ENCODE measurements around the gene ASPHD2. TPM values are rescaled to one million over a fixed set of nuclear protein-coding genes. Genes with fewer than 3 reads are reported as not detected.
"Not testable (repeated sequence)": the region's sequence is repeated elsewhere in the genome, so short reads cannot be mapped to it uniquely, and the experiment has no call there.

Gene ASPHD2
- total RNA-seq, 2 experiments from 2014 or later, result 10.2 to 10.5 TPM

- Mint-ChIP-seq H3K9me3 (ENCODE audit: low read depth) (no peaks in the 10 kb centered on the region), H3K4me1 (peaks cover 2% of the 10 kb centered on the region), H3K36me3 (ENCODE audit: low read depth) (no peaks in the 10 kb centered on the region), H3K27me3 (peaks cover 4% of the 10 kb centered on the region), H3K4me3 (no peak overlapping the region), H3K27ac (no peak overlapping the region)
- ATAC-seq (peak; percentile 94), DNase-seq (peak; percentile 82)
- intact Hi-C loops (cut with DNase I, micrococcal nuclease), result loop anchor here (1.0 kb wide), 4 partner anchors 31 to 267 kb away; partner anchors contain the start of genes ASPHD2 (in 1 of the 2), HPS4 (in 1 of the 2) and SRRD (in 1 of the 2)
- ChIA-PET POLR2A (no interaction called here), CTCF (interaction anchor here (1.0 to 4.7 kb wide), 6 partner anchors 32 to 85 kb away, joined by 3 to 38 read pairs (median 4); partner anchors contain the start of genes HPS4 and SRRD)
Observed at GRCh38 chr22:26398741-26399153, 30.3 kb upstream of the ASPHD2 start.

GRCh38 chr22:26399289-26399688 lies 29.8 kb upstream of the ASPHD2 start:
- H3K4me3 Mint-ChIP-seq, result no peak overlapping the region
- ATAC-seq (no peak), DNase-seq (no peak)
- intact Hi-C loops (cut with DNase I, micrococcal nuclease), result no loop called here
- H3K4me1 Mint-ChIP-seq, result peaks cover 4% of the 10 kb centered on the region
- peaks cover 4% of the 10 kb centered on the region for H3K27me3 Mint-ChIP-seq
- no peak overlapping the region for H3K27ac Mint-ChIP-seq
- CTCF ChIA-PET, result interaction anchor here (0.7 to 4.7 kb wide), 7 partner anchors 22 to 98 kb away, joined by 3 to 38 read pairs (median 3); partner anchors contain the start of genes HPS4 and SRRD
- no peaks in the 10 kb centered on the region for H3K36me3 Mint-ChIP-seq (ENCODE audit: low read depth)
- POLR2A ChIA-PET, result no interaction called here
- no peaks in the 10 kb centered on the region for H3K9me3 Mint-ChIP-seq (ENCODE audit: low read depth)

- intact Hi-C loops (cut with DNase I, micrococcal nuclease), result no loop called here
- H3K4me3 Mint-ChIP-seq, result no peak overlapping the region
- ATAC-seq (no peak), DNase-seq (peak; percentile 12)
- no peaks in the 10 kb centered on the region for H3K9me3 Mint-ChIP-seq (ENCODE audit: low read depth)
- ChIA-PET CTCF (interaction anchor here (0.7 to 1.4 kb wide), 4 partner anchors 9 to 1609 kb away, joined by 3 read pairs; no protein-coding TSS in a partner anchor), POLR2A (interaction anchor here (0.6 kb wide), 1 partner anchor 34 kb away, joined by 3 read pairs; no protein-coding TSS in a partner anchor)
- H3K27ac Mint-ChIP-seq, result no peak overlapping the region
- peaks cover 9% of the 10 kb centered on the region for H3K4me1 Mint-ChIP-seq
- H3K27me3 Mint-ChIP-seq, result peaks cover 6% of the 10 kb centered on the region
- H3K36me3 Mint-ChIP-seq (ENCODE audit: low read depth), result no peaks in the 10 kb centered on the region
Observed at GRCh38 chr22:26401726-26402125, 27.3 kb upstream of the ASPHD2 start.

GRCh38 chr22:26404851-26405421 lies 24.1 kb upstream of the ASPHD2 start:
- CTCF ChIA-PET, result interaction anchor here (1.6 kb wide), 1 partner anchor 9 kb away, joined by 4 read pairs; no protein-coding TSS in a partner anchor
- no peak overlapping the region for H3K4me3 Mint-ChIP-seq
- intact Hi-C loops (cut with DNase I, micrococcal nuclease), result no loop called here
- POLR2A ChIA-PET, result no interaction called here
- H3K27ac Mint-ChIP-seq, result no peak overlapping the region
- no peak for DNase-seq
- H3K36me3 Mint-ChIP-seq (ENCODE audit: low read depth), result no peaks in the 10 kb centered on the region
- no peaks in the 10 kb centered on the region for H3K9me3 Mint-ChIP-seq (ENCODE audit: low read depth)
- peaks cover 9% of the 10 kb centered on the region for H3K4me1 Mint-ChIP-seq
- no peak for ATAC-seq
- peaks cover 6% of the 10 kb centered on the region for H3K27me3 Mint-ChIP-seq

- no peak for ATAC-seq
- H3K27ac Mint-ChIP-seq, result no peak overlapping the region
- no peaks in the 10 kb centered on the region for H3K36me3 Mint-ChIP-seq (ENCODE audit: low read depth)
- CTCF ChIA-PET, result interaction anchor here (0.6 to 1.6 kb wide), 4 partner anchors 11 to 189 kb away, joined by 3 to 4 read pairs (median 4); no protein-coding TSS in a partner anchor
- DNase-seq, result peak; percentile 11
- intact Hi-C loops (cut with DNase I, micrococcal nuclease), result no loop called here
- POLR2A ChIA-PET, result no interaction called here
- H3K9me3 Mint-ChIP-seq (ENCODE audit: low read depth), result no peaks in the 10 kb centered on the region
- H3K27me3 Mint-ChIP-seq, result peaks cover 6% of the 10 kb centered on the region
- no peak overlapping the region for H3K4me3 Mint-ChIP-seq
- peaks cover 9% of the 10 kb centered on the region for H3K4me1 Mint-ChIP-seq
Observed at GRCh38 chr22:26406118-26406517, 22.9 kb upstream of the ASPHD2 start.

GRCh38 chr22:26408562-26409220 lies 20.4 kb upstream of the ASPHD2 start:
- CTCF ChIA-PET; H3K4me1 Mint-ChIP-seq; H3K4me3 Mint-ChIP-seq; H3K27me3 Mint-ChIP-seq; intact Hi-C loops (cut with DNase I, micrococcal nuclease); DNase-seq; H3K27ac Mint-ChIP-seq; H3K9me3 Mint-ChIP-seq (ENCODE audit: low read depth); ATAC-seq; H3K36me3 Mint-ChIP-seq (ENCODE audit: low read depth); POLR2A ChIA-PET: not testable (repeated sequence)

GRCh38 chr22:26409719-26410335 lies 19.2 kb upstream of the ASPHD2 start:
- intact Hi-C loops (cut with DNase I, micrococcal nuclease), result no loop called here
- no peak overlapping the region for H3K27ac Mint-ChIP-seq
- H3K36me3 Mint-ChIP-seq (ENCODE audit: low read depth), result no peaks in the 10 kb centered on the region
- H3K4me3 Mint-ChIP-seq, result no peak overlapping the region
- CTCF ChIA-PET, result interaction anchor here (0.8 to 1.1 kb wide), 3 partner anchors 10 to 89 kb away, joined by 3 read pairs; no protein-coding TSS in a partner anchor
- no peak for DNase-seq
- H3K4me1 Mint-ChIP-seq, result peaks cover under 1% of the 10 kb centered on the region
- H3K9me3 Mint-ChIP-seq (ENCODE audit: low read depth), result no peaks in the 10 kb centered on the region
- peaks cover 3% of the 10 kb centered on the region for H3K27me3 Mint-ChIP-seq
- POLR2A ChIA-PET, result interaction anchor here (0.7 kb wide), 1 partner anchor 1439 kb away, joined by 3 read pairs; no protein-coding TSS in a partner anchor
- no peak for ATAC-seq

- ChIA-PET CTCF (interaction anchor here (0.8 to 1.1 kb wide), 4 partner anchors 9 to 89 kb away, joined by 3 read pairs; no protein-coding TSS in a partner anchor), POLR2A (interaction anchor here (0.7 kb wide), 1 partner anchor 1439 kb away, joined by 3 read pairs; no protein-coding TSS in a partner anchor)
- H3K27me3 Mint-ChIP-seq, result peaks cover 3% of the 10 kb centered on the region
Observed at GRCh38 chr22:26410386-26410785, 18.7 kb upstream of the ASPHD2 start.

GRCh38 chr22:26414347-26414746 lies 14.7 kb upstream of the ASPHD2 start:
- ChIA-PET CTCF (interaction anchor here (0.6 to 0.8 kb wide), 3 partner anchors 16 to 36 kb away, joined by 3 to 4 read pairs (median 3); no protein-coding TSS in a partner anchor), POLR2A (no interaction called here)
- Mint-ChIP-seq H3K36me3 (ENCODE audit: low read depth) (no peaks in the 10 kb centered on the region), H3K27ac (no peak overlapping the region), H3K27me3 (peaks cover 6% of the 10 kb centered on the region), H3K4me3 (no peak overlapping the region), H3K9me3 (ENCODE audit: low read depth) (no peaks in the 10 kb centered on the region), H3K4me1 (no peaks in the 10 kb centered on the region)
- no peak for ATAC-seq
- intact Hi-C loops (cut with DNase I, micrococcal nuclease), result no loop called here
- DNase-seq, result no peak

More at GRCh38 chr22:26410386-26410785, 18.7 kb upstream of the ASPHD2 start:
- Mint-ChIP-seq H3K4me1 (no peaks in the 10 kb centered on the region), H3K27ac (no peak overlapping the region), H3K36me3 (ENCODE audit: low read depth) (no peaks in the 10 kb centered on the region), H3K9me3 (ENCODE audit: low read depth) (no peaks in the 10 kb centered on the region), H3K4me3 (no peak overlapping the region)
- intact Hi-C loops (cut with DNase I, micrococcal nuclease), result no loop called here
- no peak for ATAC-seq
- no peak for DNase-seq

GRCh38 chr22:26416256-26416655 lies 12.8 kb upstream of the ASPHD2 start:
- Mint-ChIP-seq H3K27ac (no peak overlapping the region), H3K36me3 (ENCODE audit: low read depth) (no peaks in the 10 kb centered on the region), H3K4me3 (no peak overlapping the region), H3K9me3 (ENCODE audit: low read depth) (no peaks in the 10 kb centered on the region), H3K4me1 (no peaks in the 10 kb centered on the region), H3K27me3 (peaks cover 8% of the 10 kb centered on the region)
- intact Hi-C loops (cut with DNase I, micrococcal nuclease), result no loop called here
- CTCF ChIA-PET, result interaction anchor here (0.5 kb wide), 1 partner anchor 1472 kb away, joined by 4 read pairs; no protein-coding TSS in a partner anchor
- no peak for DNase-seq
- POLR2A ChIA-PET, result no interaction called here
- no peak for ATAC-seq

- H3K27me3 Mint-ChIP-seq, result peaks cover 8% of the 10 kb centered on the region
Observed at GRCh38 chr22:26416670-26417276, 12.3 kb upstream of the ASPHD2 start.

More at GRCh38 chr22:26416670-26417276, 12.3 kb upstream of the ASPHD2 start:
- ChIA-PET POLR2A (no interaction called here), CTCF (no interaction called here)
- Mint-ChIP-seq H3K4me3 (no peak overlapping the region), H3K27ac (no peak overlapping the region), H3K9me3 (ENCODE audit: low read depth) (no peaks in the 10 kb centered on the region), H3K4me1 (no peaks in the 10 kb centered on the region), H3K36me3 (ENCODE audit: low read depth) (no peaks in the 10 kb centered on the region)
- no peak for ATAC-seq
- intact Hi-C loops (cut with DNase I, micrococcal nuclease), result no loop called here
- DNase-seq, result no peak
